ENCODE results near the gene PFN4.
"Not testable (repeated sequence)": the region's sequence is repeated elsewhere in the genome, so short reads cannot be mapped to it uniquely, and the experiment has no call there.

The PFN4 gene

DNA sequence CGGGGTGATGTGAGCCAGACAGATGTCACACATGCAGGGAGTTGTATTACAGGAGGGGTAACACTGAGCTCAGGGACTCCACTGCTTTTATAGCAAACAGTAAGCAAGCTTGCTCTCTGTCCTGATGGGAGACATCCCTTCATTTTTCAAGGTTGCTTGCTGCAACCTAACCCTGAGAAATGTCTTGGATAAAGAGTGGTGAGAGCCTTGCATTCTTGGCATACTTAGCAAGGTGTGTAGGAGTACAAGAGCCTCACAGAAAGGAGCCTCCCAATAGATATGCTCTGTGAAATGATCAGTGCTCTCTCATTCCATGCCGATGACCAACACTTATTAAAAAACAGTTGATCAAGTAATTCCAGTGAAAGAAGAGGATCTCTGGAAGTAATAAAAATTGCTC is 8.1 kb downstream of the PFN4 start:
- no CpG with 5 or more reads among the region's 2 CpGs for WGBS
- peaks cover 0 to 7% of the 10 kb centered on the region in 2 experiments for H3K36me3 ChIP-seq (ENCODE audit: control insufficient read depth in 1 of 2, insufficient read depth in 2 of 2, low read depth in 1 of 2, low read length in 2 of 2)

DNA sequence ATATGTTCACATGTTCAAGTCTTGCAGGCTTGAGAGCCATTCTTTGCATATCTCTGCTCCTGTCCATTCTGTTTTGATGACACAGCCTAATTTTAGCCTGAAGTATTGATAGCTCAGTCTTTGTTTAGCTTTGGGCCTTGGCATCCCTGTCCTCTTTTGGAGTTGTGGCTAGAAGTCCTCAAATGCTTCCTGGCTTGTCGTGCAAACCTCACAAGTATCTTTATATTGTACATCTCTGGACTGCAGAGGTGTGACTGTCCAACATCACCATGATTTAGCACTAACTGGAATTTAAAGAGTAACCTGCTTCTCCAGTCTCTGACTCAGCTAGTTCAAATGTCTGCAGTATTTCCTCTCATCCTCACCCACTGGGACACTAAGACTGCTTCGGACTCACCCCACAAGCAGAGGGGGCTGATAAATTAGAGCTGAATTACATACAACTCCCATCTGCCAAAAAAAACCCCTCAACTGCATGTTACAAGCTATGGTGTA is 11.7 kb downstream of the PFN4 start:
- Histone ChIP-seq H2BK5ac (ENCODE audit: low read depth, low read length, poor library complexity, severe bottlenecking) (no peak overlapping the region), H2AFZ (ENCODE audit: low read depth, low read length) (no peak overlapping the region), H2BK12ac (ENCODE audit: low read length in 2 of 2) (no peak overlapping the region), H3K9ac (ENCODE audit: low read length) (no peak overlapping the region), H3K14ac (ENCODE audit: low read length in 2 of 2) (no peak overlapping the region), H4K91ac (ENCODE audit: low read length) (no peak overlapping the region), H3K27ac (ENCODE audit: low read length, poor library complexity, severe bottlenecking) (peak overlapping the region; percentile 32), H2BK15ac (ENCODE audit: low read depth, poor library complexity, severe bottlenecking) (no peak overlapping the region), H3K79me1 (replicated peaks; ENCODE audit: low read length, poor library complexity, severe bottlenecking) (no peaks in the 10 kb centered on the region), H3K18ac (ENCODE audit: low read depth in 1 of 2, low read length in 2 of 2) (no peak overlapping the region), H2AK5ac (ENCODE audit: low read length, severe bottlenecking) (no peak overlapping the region), H3K36me3 (ENCODE audit: control insufficient read depth in 1 of 2, insufficient read depth in 2 of 2, low read depth in 1 of 2, low read length in 2 of 2) (peaks cover 0 to 7% of the 10 kb centered on the region in 2 experiments), H3K9me3 (ENCODE audit: control insufficient read depth, low read length) (peaks cover 18% of the 10 kb centered on the region), H4K8ac (ENCODE audit: low read length) (no peak overlapping the region), H2BK120ac (ENCODE audit: low read depth, low read length) (no peak overlapping the region), H3K23ac (ENCODE audit: low read length in 2 of 2) (no peak overlapping the region), H3K4ac (ENCODE audit: low read depth in 1 of 2, low read length in 2 of 2) (no peak overlapping the region), H3K4me3 (ENCODE audit: insufficient read depth in 1 of 2, low read depth in 1 of 2, low read length in 2 of 2) (no peak overlapping the region), H3K4me2 (ENCODE audit: low read length, poor library complexity, severe bottlenecking) (no peak overlapping the region), H3K4me1 (ENCODE audit: control insufficient read depth, insufficient read depth, low read depth, low read length) (peaks cover 3% of the 10 kb centered on the region), H3K27me3 (ENCODE audit: control insufficient read depth in 1 of 2, insufficient read depth in 1 of 2, low read length in 2 of 2) (no peaks in the 10 kb centered on the region)
- peak; percentile 13 for DNase-seq
- WGBS, result 46% methylated on average over 2 of the region's 2 CpGs

More for the DNA sequence above, 8.1 kb downstream of the PFN4 start:
- no peak overlapping the region for H3K14ac ChIP-seq (ENCODE audit: low read length in 2 of 2)
- no peak overlapping the region for H2BK15ac ChIP-seq (ENCODE audit: low read depth, poor library complexity, severe bottlenecking)
- no peak overlapping the region for H3K18ac ChIP-seq (ENCODE audit: low read depth in 1 of 2, low read length in 2 of 2)
- no peak overlapping the region for H3K4me2 ChIP-seq (ENCODE audit: low read length, poor library complexity, severe bottlenecking)
- H2AFZ ChIP-seq (ENCODE audit: low read depth, low read length), result no peak overlapping the region
- H2BK120ac ChIP-seq (ENCODE audit: low read depth, low read length), result no peak overlapping the region
- no peak overlapping the region for H3K9ac ChIP-seq (ENCODE audit: low read length)
- H3K27me3 ChIP-seq (ENCODE audit: control insufficient read depth in 1 of 2, insufficient read depth in 1 of 2, low read length in 2 of 2), result no peaks in the 10 kb centered on the region
- no peaks in the 10 kb centered on the region for H3K79me1 ChIP-seq (replicated peaks; ENCODE audit: low read length, poor library complexity, severe bottlenecking)
- no peak overlapping the region for H2BK5ac ChIP-seq (ENCODE audit: low read depth, low read length, poor library complexity, severe bottlenecking)
- no peak overlapping the region for H2BK12ac ChIP-seq (ENCODE audit: low read length in 2 of 2)
- no peak for DNase-seq
- H3K23ac ChIP-seq (ENCODE audit: low read length in 2 of 2), result no peak overlapping the region
- no peak overlapping the region for H2AK5ac ChIP-seq (ENCODE audit: low read length, severe bottlenecking)
- no peak overlapping the region for H3K4ac ChIP-seq (ENCODE audit: low read depth in 1 of 2, low read length in 2 of 2)
- H3K9me3 ChIP-seq (ENCODE audit: control insufficient read depth, low read length), result peaks cover 13% of the 10 kb centered on the region
- H3K4me3 ChIP-seq (ENCODE audit: insufficient read depth in 1 of 2, low read depth in 1 of 2, low read length in 2 of 2), result no peak overlapping the region
- peaks cover 3% of the 10 kb centered on the region for H3K4me1 ChIP-seq (ENCODE audit: control insufficient read depth, insufficient read depth, low read depth, low read length)
- H4K8ac ChIP-seq (ENCODE audit: low read length), result no peak overlapping the region
- H3K27ac ChIP-seq (ENCODE audit: low read length, poor library complexity, severe bottlenecking), result peak overlapping the region; percentile 2
- H4K91ac ChIP-seq (ENCODE audit: low read length), result no peak overlapping the region

DNA sequence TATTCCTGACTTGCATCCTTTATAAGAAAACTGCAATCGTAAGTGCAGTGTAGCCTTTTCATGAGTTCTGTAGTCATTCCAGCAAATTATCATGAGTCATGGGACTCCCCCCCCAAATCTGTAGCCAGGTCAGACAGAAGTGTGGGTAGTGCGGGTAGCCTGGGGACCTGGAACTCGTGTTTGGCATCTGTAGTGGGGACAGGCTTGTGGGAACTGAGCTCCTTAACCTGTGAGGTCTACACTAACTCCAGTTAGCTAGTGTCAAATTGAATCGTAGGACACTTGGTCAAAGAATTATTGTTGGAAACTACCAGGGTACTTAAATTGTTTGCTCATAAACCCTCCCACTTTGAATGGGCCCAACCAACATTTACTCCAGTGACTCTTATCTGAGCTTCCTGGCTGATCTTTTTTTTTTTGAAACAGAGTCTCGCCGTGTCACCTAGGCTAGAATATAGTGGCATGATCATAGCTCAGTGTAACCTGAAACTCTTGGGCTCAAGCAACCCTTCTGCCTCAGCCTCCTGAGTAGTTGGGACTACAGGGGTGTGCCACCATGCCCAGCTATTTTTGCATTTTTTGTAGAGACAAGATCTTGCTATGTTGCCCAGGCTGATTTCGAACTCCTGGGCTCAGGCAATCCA is 12.4 kb downstream of the PFN4 start:
- Histone ChIP-seq H3K9ac (ENCODE audit: low read length) (no peak overlapping the region), H3K23ac (ENCODE audit: low read length in 2 of 2) (no peak overlapping the region), H3K4me2 (ENCODE audit: low read length, poor library complexity, severe bottlenecking) (no peak overlapping the region), H3K4me1 (ENCODE audit: control insufficient read depth, insufficient read depth, low read depth, low read length) (peaks cover 3% of the 10 kb centered on the region), H2BK5ac (ENCODE audit: low read depth, low read length, poor library complexity, severe bottlenecking) (no peak overlapping the region), H4K91ac (ENCODE audit: low read length) (no peak overlapping the region), H3K79me1 (replicated peaks; ENCODE audit: low read length, poor library complexity, severe bottlenecking) (no peaks in the 10 kb centered on the region), H3K4me3 (ENCODE audit: insufficient read depth in 1 of 2, low read depth in 1 of 2, low read length in 2 of 2) (no peak overlapping the region), H3K27me3 (ENCODE audit: control insufficient read depth in 1 of 2, insufficient read depth in 1 of 2, low read length in 2 of 2) (no peaks in the 10 kb centered on the region), H2AK5ac (ENCODE audit: low read length, severe bottlenecking) (no peak overlapping the region), H3K36me3 (ENCODE audit: control insufficient read depth in 1 of 2, insufficient read depth in 2 of 2, low read depth in 1 of 2, low read length in 2 of 2) (peaks cover 0 to 7% of the 10 kb centered on the region in 2 experiments), H2AFZ (ENCODE audit: low read depth, low read length) (no peak overlapping the region), H3K9me3 (ENCODE audit: control insufficient read depth, low read length) (peaks cover 18% of the 10 kb centered on the region), H3K27ac (ENCODE audit: low read length, poor library complexity, severe bottlenecking) (no peak overlapping the region), H3K4ac (ENCODE audit: low read depth in 1 of 2, low read length in 2 of 2) (no peak overlapping the region), H3K18ac (ENCODE audit: low read depth in 1 of 2, low read length in 2 of 2) (no peak overlapping the region), H4K8ac (ENCODE audit: low read length) (no peak overlapping the region), H3K14ac (ENCODE audit: low read length in 2 of 2) (no peak overlapping the region), H2BK12ac (ENCODE audit: low read length in 2 of 2) (no peak overlapping the region), H2BK15ac (ENCODE audit: low read depth, poor library complexity, severe bottlenecking) (no peak overlapping the region), H2BK120ac (ENCODE audit: low read depth, low read length) (no peak overlapping the region)
- 84% methylated on average over 7 of the region's 7 CpGs for WGBS
- no peak for DNase-seq

DNA sequence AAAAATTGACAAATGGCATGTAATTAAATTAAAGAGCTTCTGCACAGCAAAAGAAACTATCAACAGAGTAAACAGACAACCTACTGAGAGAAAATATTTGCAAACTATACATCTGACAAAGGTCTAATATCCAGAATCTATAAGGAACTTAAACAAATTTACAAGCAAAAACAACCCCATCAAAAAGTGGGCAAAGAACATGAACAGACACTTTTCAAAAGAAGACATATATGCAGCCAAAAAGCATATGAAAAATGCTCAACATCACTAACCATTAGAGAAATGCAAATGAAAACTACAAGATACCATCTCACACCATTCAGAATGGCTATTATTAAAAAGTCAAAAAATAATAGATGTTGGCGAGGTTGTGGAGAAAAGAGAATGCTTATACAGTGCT is 13.7 kb downstream of the PFN4 start:
- not testable (repeated sequence) for H4K91ac ChIP-seq (ENCODE audit: low read length); H2BK12ac ChIP-seq (ENCODE audit: low read length in 2 of 2); H3K4me2 ChIP-seq (ENCODE audit: low read length, poor library complexity, severe bottlenecking); H2BK120ac ChIP-seq (ENCODE audit: low read depth, low read length); H3K27me3 ChIP-seq (ENCODE audit: control insufficient read depth in 1 of 2, insufficient read depth in 1 of 2, low read length in 2 of 2); H4K8ac ChIP-seq (ENCODE audit: low read length); H3K9me3 ChIP-seq (ENCODE audit: control insufficient read depth, low read length); H3K23ac ChIP-seq (ENCODE audit: low read length in 2 of 2); H3K14ac ChIP-seq (ENCODE audit: low read length in 2 of 2); H3K27ac ChIP-seq (ENCODE audit: low read length, poor library complexity, severe bottlenecking); H3K18ac ChIP-seq (ENCODE audit: low read depth in 1 of 2, low read length in 2 of 2); H2AFZ ChIP-seq (ENCODE audit: low read depth, low read length); H2BK5ac ChIP-seq (ENCODE audit: low read depth, low read length, poor library complexity, severe bottlenecking); H2BK15ac ChIP-seq (ENCODE audit: low read depth, poor library complexity, severe bottlenecking); DNase-seq; H3K36me3 ChIP-seq (ENCODE audit: control insufficient read depth in 1 of 2, insufficient read depth in 2 of 2, low read depth in 1 of 2, low read length in 2 of 2); H3K4ac ChIP-seq (ENCODE audit: low read depth in 1 of 2, low read length in 2 of 2); H3K9ac ChIP-seq (ENCODE audit: low read length); H2AK5ac ChIP-seq (ENCODE audit: low read length, severe bottlenecking); H3K4me3 ChIP-seq (ENCODE audit: insufficient read depth in 1 of 2, low read depth in 1 of 2, low read length in 2 of 2); H3K4me1 ChIP-seq (ENCODE audit: control insufficient read depth, insufficient read depth, low read depth, low read length); H3K79me1 ChIP-seq (replicated peaks; ENCODE audit: low read length, poor library complexity, severe bottlenecking)
- no CpG with 5 or more reads among the region's 1 CpG for WGBS

Data from mesenchymal stem cell (in vitro differentiated cells and primary cell).